Left lung (tissue), 10 donors: ENCODE measurements around the gene ADIRF. TPM values are rescaled to one million over a fixed set of nuclear protein-coding genes. Genes with fewer than 3 reads are reported as not detected.
A peak's percentile ranks its signal among the peaks of the same experiment; 100 is the strongest.
"Not testable (repeated sequence)": the region's sequence is repeated elsewhere in the genome, so short reads cannot be mapped to it uniquely, and the experiment has no call there.

Experiments used
- ATAC-seq: fragments of 200-7000 bp; cut with Tn5 transposase; one replicate; pipeline ENCODE4 v1.9.1; 2020; ENCODE audit warnings: moderate library complexity
- DNase-seq, 4 donors: peaks; one replicate each; pipeline ENCODE4 v3.0.0-alpha.2; 2013 to 2020
- H3K27ac ChIP-seq, 2 donors: fragments of 200-600 bp; sonication (generic) in 1 of 2; one replicate each; pipeline versions ENCODE4 v1.5.0 to v1.8.0; 2020 to 2021
- H3K27me3 ChIP-seq, 2 donors: fragments of 200-600 bp; sonication (generic) in 1 of 2; one replicate each; pipeline versions ENCODE4 v1.5.0 to v1.8.0; 2020 to 2021
- H3K36me3 ChIP-seq, 2 donors: fragments of 200-600 bp; sonication (generic) in 1 of 2; one replicate each; pipeline versions ENCODE4 v1.5.0 to v1.8.0; 2020 to 2021
- H3K4me1 ChIP-seq, 2 donors: fragments of 200-600 bp; one replicate each; pipeline ENCODE4 v1.8.0; 2021
- H3K4me3 ChIP-seq, 2 donors: fragments of 200-600 bp; sonication (generic) in 1 of 2; one replicate each; pipeline versions ENCODE4 v1.5.0 to v1.8.0; 2020 to 2021; ENCODE audit warnings: mild to moderate bottlenecking in 1 of 2
- H3K9me3 ChIP-seq, 2 donors: fragments of 200-600 bp; sonication (generic) in 1 of 2; one replicate each; pipeline versions ENCODE4 v1.5.0 to v1.8.0; 2020 to 2021
- CTCF ChIP-seq, 2 donors: fragments of 200-600 bp; sonication (generic) in 1 of 2; IDR thresholded peaks; one replicate each; pipeline versions ENCODE4 v1.5.0 to v1.8.0; 2021; ENCODE audit warnings: antibody characterized with exemption in 2 of 2
- intact Hi-C, 2 donors: fragments of 100-400 bp; cut with DNase I; formaldehyde crosslinking; loops; one replicate each; pipeline versions ENCODE4 v1.11.2 to v1.14.2; 2022
- polyA plus RNA-seq, 6 donors: library from polyadenylated mRNA; unstranded; fragments of 120-200 nt; gene quantifications; one replicate each; pipeline ENCODE4 v1.2.1, GENCODE V29; 2013; ENCODE audit not compliant: insufficient read length in 6 of 6
- total RNA-seq, 2 donors: library from RNA; stranded (reverse); fragmentation: NEBNext Ultra II Directional; extraction: Animal tissue kit (Norgen Biotek cat#: 25700); gene quantifications; one replicate each; pipeline ENCODE4 v1.2.1, GENCODE V29; 2021
- donor health status: DM: no; HTN: yes; CAD: no.
- donor health status: DM: no; HTN: no; CAD: no.

ADIRF gene
- total and polyA plus RNA-seq, 8 donors: 8.0 to 94.1 (median 17.9) TPM

GRCh38 chr10:86952106-86952505 is 16.2 kb upstream of the ADIRF start:
- no peak for ATAC-seq
- intact Hi-C loops: loop anchor here in 1 of 2 donors (10.0 kb wide), 1 partner anchor 153 kb away; no protein-coding TSS in a partner anchor
- TF ChIP-seq CTCF (IDR thresholded peaks at IDR 0.05): no peak
- H3K4me3 ChIP-seq: no peak overlapping the region
- peaks cover 0 to 17% of the 10 kb centered on the region in 2 donors for H3K9me3 ChIP-seq
- no peaks in the 10 kb centered on the region for H3K27me3 ChIP-seq
- DNase-seq: no peak
- H3K36me3 ChIP-seq: no peaks in the 10 kb centered on the region
- peak overlapping the region in 1 of 2 donors; percentile 18 for H3K27ac ChIP-seq
- peaks cover 0 to 8% of the 10 kb centered on the region in 2 donors for H3K4me1 ChIP-seq

- not testable (repeated sequence) for H3K36me3 ChIP-seq, H3K27ac ChIP-seq, ATAC-seq, DNase-seq, H3K4me3 ChIP-seq, H3K27me3 ChIP-seq, H3K4me1 ChIP-seq
- intact Hi-C loops: loop anchor here in 1 of 2 donors (10.0 kb wide), 1 partner anchor 152 kb away; no protein-coding TSS in a partner anchor
- peaks cover 0 to 17% of the 10 kb centered on the region in 2 donors for H3K9me3 ChIP-seq
Observed at GRCh38 chr10:86952697-86953096, 15.6 kb upstream of the ADIRF start.

- H3K4me3 ChIP-seq: peak overlapping the region in 1 of 2 donors; percentile 41
- TF ChIP-seq CTCF (IDR thresholded peaks at IDR 0.05): no peak
- peaks cover 0 to 17% of the 10 kb centered on the region in 2 donors for H3K9me3 ChIP-seq
- peak; percentile 61 for ATAC-seq
- intact Hi-C loops: loop anchor here in 1 of 2 donors (10.0 kb wide), 1 partner anchor 151 kb away; no protein-coding TSS in a partner anchor
- peaks cover 10 to 20% of the 10 kb centered on the region in 2 donors for H3K4me1 ChIP-seq
- peak overlapping the region; percentile 64 to 76 for H3K27ac ChIP-seq
- H3K27me3 ChIP-seq: no peaks in the 10 kb centered on the region
- peak in 1 of 4 donors; percentile 78 for DNase-seq
- no peaks in the 10 kb centered on the region for H3K36me3 ChIP-seq
Observed at GRCh38 chr10:86953747-86954680, 14.3 kb upstream of the ADIRF start.

- ATAC-seq (no peak), DNase-seq (no peak)
- Histone ChIP-seq H3K9me3 (peaks cover 0 to 17% of the 10 kb centered on the region in 2 donors), H3K27me3 (no peaks in the 10 kb centered on the region), H3K27ac (peak overlapping the region; percentile 64 to 76), H3K4me1 (peaks cover 17 to 28% of the 10 kb centered on the region in 2 donors), H3K36me3 (no peaks in the 10 kb centered on the region), H3K4me3 (peak overlapping the region; percentile 11 to 41)
- intact Hi-C loops: loop anchor here in 1 of 2 donors (10.0 kb wide), 1 partner anchor 150 kb away; no protein-coding TSS in a partner anchor
- TF ChIP-seq CTCF (IDR thresholded peaks at IDR 0.05): no peak
Observed at GRCh38 chr10:86954681-86955500, 13.4 kb upstream of the ADIRF start.

- Histone ChIP-seq H3K4me1 (peaks cover 22 to 36% of the 10 kb centered on the region in 2 donors), H3K27ac (peak overlapping the region; percentile 64 to 76), H3K9me3 (peaks cover 0 to 17% of the 10 kb centered on the region in 2 donors), H3K4me3 (peak overlapping the region; percentile 11 to 41), H3K27me3 (peaks cover 0 to 4% of the 10 kb centered on the region in 2 donors), H3K36me3 (no peaks in the 10 kb centered on the region)
- ATAC-seq: no peak
- no peak for TF ChIP-seq CTCF (IDR thresholded peaks at IDR 0.05)
- intact Hi-C loops: loop anchor here in 1 of 2 donors (10.0 kb wide), 1 partner anchor 149 kb away; no protein-coding TSS in a partner anchor
- DNase-seq: no peak
Observed at GRCh38 chr10:86955501-86956194, 12.6 kb upstream of the ADIRF start.
